GM12875 (cell line): ENCODE measurements around the gene GPR26.

ENCODE experiments used
- H3K4me3 ChIP-seq: one replicate; pipeline ENCODE4 v1.5.1; 2011; ENCODE audit warnings: low read depth, low read length, control low read depth
- CTCF ChIP-seq: IDR thresholded peaks from 2 replicates; pipeline ENCODE4 v1.5.1; 2011; ENCODE audit warnings: low read depth, mild to moderate bottlenecking, control low read depth, inconsistent platforms, low read length, moderate library complexity, borderline replicate concordance; ENCODE audit not compliant: insufficient read depth

Gene GPR26

GRCh38 chr10:123669886-123670285 lies 3.7 kb downstream of the GPR26 start:
- TF ChIP-seq CTCF = no peak
- H3K4me3 ChIP-seq = no peak overlapping the region

GRCh38 chr10:123673198-123673597 lies 7.0 kb downstream of the GPR26 start:
- no peak for TF ChIP-seq CTCF
- no peak overlapping the region for H3K4me3 ChIP-seq

- no peak for TF ChIP-seq CTCF
- no peak overlapping the region for H3K4me3 ChIP-seq
Observed at GRCh38 chr10:123674741-123675140, 8.6 kb downstream of the GPR26 start.

GRCh38 chr10:123675811-123676210 lies 9.7 kb downstream of the GPR26 start:
- no peak overlapping the region for H3K4me3 ChIP-seq
- TF ChIP-seq CTCF = no peak

GRCh38 chr10:123677556-123677955 lies 11.4 kb downstream of the GPR26 start:
- TF ChIP-seq CTCF = no peak

GRCh38 chr10:123678376-123678775 lies 12.2 kb downstream of the GPR26 start:
- TF ChIP-seq CTCF = no peak

More at GRCh38 chr10:123677556-123677955, 11.4 kb downstream of the GPR26 start:
- H3K4me3 ChIP-seq = no peak overlapping the region

GRCh38 chr10:123681285-123681684 lies 15.1 kb downstream of the GPR26 start:
- H3K4me3 ChIP-seq = no peak overlapping the region
- TF ChIP-seq CTCF = no peak

More at GRCh38 chr10:123678376-123678775, 12.2 kb downstream of the GPR26 start:
- H3K4me3 ChIP-seq = no peak overlapping the region
